GM18907 (cell line): ENCODE data around the gene SON.

Experiments used
- ATAC-seq: cut with Tn5 transposase; IDR thresholded peaks from one replicate; pipeline ENCODE4 v1.9.1; 2021; ENCODE audit warnings: mild to moderate bottlenecking, moderate library complexity; ENCODE audit not compliant: unreplicated experiment

SON gene

GRCh38 chr21:33544451-33545195, 1.8 kb downstream of the SON start:
- ATAC-seq, result no peak

GRCh38 chr21:33546086-33546485, 3.2 kb downstream of the SON start:
- ATAC-seq, result no peak

DNA sequence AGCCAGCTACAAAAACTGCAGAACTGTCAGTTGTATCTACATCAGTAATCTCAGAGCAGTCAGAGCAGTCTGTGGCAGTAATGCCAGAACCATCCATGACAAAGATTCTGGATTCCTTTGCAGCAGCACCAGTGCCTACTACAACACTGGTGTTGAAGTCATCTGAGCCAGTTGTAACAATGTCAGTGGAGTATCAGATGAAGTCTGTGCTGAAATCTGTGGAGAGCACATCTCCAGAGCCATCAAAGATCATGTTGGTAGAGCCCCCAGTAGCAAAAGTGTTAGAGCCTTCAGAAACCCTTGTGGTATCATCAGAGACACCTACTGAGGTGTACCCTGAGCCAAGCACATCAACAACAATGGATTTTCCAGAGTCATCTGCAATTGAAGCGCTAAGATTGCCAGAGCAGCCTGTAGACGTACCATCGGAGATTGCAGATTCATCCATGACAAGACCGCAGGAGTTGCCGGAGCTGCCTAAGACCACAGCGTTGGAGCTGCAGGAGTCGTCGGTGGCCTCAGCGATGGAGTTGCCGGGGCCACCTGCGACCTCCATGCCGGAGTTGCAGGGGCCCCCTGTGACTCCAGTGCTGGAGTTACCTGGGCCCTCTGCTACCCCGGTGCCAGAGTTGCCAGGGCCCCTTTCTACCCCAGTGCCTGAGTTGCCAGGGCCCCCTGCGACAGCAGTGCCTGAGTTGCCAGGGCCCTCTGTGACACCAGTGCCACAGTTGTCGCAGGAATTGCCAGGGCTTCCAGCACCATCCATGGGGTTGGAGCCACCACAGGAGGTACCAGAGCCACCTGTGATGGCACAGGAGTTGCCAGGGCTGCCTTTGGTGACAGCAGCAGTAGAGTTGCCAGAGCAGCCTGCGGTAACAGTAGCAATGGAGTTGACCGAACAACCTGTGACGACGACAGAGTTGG, 7.3 kb downstream of the SON start:
- ATAC-seq, result no peak

GRCh38 chr21:33550772-33551660, 8.2 kb downstream of the SON start:
- ATAC-seq, result no peak

GRCh38 chr21:33551664-33552063, 8.8 kb downstream of the SON start:
- ATAC-seq, result no peak

DNA sequence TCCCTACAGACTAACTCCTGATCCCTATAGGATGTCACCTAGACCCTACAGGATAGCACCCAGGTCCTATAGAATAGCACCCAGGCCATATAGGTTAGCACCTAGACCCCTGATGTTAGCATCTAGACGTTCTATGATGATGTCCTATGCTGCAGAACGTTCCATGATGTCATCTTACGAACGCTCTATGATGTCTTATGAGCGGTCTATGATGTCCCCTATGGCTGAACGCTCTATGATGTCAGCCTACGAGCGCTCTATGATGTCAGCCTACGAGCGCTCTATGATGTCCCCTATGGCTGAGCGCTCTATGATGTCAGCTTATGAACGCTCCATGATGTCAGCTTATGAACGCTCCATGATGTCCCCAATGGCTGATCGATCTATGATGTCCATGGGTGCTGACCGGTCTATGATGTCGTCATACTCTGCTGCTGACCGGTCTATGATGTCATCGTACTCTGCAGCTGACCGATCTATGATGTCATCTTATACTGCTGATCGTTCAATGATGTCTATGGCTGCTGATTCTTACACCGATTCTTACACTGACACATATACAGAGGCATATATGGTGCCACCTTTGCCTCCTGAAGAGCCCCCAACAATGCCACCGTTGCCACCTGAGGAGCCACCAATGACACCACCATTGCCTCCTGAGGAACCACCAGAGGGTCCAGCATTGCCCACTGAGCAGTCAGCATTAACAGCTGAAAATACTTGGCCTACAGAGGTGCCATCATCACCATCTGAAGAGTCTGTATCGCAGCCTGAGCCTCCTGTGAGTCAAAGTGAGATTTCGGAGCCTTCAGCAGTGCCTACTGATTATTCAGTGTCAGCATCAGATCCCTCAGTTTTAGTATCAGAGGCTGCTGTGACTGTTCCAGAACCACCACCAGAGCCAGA, 9.5 kb downstream of the SON start:
- ATAC-seq, result no peak

DNA sequence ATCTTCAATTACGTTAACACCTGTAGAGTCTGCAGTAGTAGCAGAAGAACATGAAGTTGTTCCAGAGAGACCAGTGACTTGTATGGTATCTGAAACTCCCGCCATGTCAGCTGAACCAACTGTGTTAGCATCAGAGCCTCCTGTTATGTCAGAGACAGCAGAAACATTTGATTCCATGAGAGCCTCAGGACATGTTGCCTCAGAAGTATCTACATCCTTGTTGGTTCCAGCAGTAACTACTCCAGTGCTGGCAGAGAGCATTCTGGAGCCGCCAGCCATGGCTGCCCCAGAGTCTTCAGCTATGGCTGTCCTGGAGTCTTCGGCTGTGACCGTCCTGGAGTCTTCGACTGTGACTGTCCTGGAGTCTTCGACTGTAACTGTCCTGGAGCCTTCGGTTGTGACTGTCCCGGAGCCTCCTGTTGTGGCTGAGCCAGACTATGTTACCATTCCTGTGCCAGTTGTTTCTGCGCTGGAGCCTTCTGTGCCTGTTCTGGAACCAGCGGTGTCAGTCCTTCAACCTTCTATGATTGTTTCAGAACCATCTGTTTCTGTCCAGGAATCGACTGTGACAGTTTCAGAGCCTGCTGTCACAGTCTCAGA, 10.3 kb downstream of the SON start:
- ATAC-seq, result no peak

DNA sequence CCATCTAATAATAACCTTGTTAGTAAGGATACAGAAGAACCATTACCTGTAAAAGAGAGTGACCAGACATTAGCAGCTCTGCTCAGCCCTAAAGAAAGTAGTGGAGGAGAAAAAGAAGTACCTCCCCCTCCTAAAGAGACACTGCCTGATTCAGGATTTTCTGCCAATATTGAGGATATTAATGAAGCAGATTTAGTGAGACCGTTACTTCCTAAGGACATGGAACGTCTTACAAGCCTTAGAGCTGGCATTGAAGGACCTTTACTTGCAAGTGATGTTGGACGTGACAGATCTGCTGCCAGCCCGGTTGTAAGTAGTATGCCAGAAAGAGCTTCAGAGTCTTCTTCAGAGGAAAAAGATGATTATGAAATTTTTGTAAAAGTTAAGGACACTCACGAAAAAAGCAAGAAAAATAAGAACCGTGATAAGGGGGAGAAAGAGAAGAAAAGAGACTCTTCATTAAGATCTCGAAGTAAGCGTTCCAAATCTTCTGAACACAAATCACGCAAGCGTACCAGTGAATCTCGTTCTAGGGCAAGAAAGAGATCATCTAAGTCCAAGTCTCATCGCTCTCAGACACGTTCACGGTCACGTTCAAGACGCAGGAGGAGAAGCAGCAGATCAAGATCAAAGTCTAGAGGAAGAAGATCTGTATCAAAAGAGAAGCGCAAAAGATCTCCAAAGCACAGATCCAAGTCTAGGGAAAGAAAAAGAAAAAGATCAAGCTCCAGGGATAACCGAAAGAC, 11.6 kb downstream of the SON start:
- ATAC-seq, result no peak

DNA sequence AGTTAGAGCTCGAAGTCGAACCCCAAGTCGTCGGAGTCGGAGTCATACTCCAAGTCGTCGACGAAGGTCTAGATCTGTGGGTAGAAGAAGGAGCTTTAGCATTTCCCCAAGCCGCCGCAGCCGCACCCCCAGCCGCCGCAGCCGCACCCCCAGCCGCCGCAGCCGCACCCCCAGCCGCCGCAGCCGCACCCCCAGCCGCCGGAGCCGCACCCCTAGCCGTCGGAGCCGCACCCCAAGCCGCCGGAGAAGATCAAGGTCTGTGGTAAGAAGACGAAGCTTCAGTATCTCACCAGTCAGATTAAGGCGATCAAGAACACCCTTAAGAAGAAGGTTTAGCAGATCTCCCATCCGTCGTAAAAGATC, 12.1 kb downstream of the SON start:
- no peak for ATAC-seq

- ATAC-seq, result no peak
These were observed 14.6 kb downstream of the SON start for GRCh38 chr21:33557447-33557846.

- ATAC-seq, result no peak
These were observed 16.1 kb downstream of the SON start for GRCh38 chr21:33558777-33559421.

DNA sequence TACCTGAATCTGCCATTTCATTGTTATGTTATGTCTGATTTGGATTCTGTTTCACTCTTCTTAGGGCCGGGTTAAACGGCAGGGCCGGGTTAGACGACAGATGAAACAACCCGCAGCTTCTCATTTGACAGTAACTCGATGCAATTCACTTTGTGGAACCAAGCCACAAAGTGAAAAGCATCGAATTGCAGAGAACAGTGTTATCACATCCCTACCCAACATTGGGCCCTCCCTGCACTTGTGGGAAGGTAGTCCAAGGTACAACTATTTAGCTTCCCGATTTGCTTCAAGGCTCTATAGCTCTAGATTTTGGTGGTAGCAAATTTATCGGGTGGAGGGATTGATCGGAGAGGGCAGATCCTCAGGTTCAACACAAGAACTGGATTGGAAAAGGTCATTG, 17.0 kb downstream of the SON start:
- ATAC-seq, result no peak

- ATAC-seq, result no peak
These were observed 18.1 kb downstream of the SON start for GRCh38 chr21:33560965-33561364.

DNA sequence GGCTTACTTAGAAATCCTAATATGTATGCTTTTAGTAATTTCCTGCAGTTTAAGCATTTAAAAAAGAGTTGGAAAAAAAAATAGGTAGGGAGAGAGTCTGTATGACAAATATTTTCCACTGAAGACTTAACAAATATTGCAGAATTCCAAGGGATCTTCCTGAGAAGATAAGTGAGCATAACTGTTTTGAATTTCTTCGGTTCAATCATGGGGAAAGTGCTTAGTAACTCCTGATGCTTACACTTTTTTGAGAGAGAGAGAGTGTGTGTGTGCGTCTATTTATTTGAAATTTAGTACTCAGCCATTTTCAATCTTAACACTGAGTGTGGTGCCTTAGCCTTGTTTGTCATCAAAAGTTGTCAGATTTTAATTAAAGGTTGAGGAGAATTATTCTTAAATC, 18.5 kb downstream of the SON start:
- ATAC-seq, result no peak

DNA sequence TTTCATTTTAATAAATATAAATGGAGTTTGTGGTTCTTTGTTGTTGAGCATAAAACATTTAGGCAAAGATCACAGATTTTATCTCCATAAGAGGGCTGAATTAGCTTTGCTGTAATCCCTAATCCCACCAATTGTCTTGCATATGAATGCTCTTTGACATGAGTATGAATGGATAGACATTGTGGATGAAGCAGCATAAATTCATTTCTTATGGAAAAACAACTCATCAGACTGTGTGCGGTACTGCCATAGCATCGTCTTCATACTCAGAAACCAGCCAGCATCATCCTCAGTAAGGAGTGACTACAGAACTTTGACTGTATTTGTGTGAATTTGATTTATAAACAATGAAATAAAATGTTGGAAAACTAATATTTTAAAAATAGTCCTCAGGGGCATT, 19.6 kb downstream of the SON start:
- no peak for ATAC-seq

- ATAC-seq, result no peak
These were observed 23.7 kb downstream of the SON start for GRCh38 chr21:33566514-33566913.

- ATAC-seq, result no peak
These were observed 25.1 kb downstream of the SON start for GRCh38 chr21:33567914-33568313.

DNA sequence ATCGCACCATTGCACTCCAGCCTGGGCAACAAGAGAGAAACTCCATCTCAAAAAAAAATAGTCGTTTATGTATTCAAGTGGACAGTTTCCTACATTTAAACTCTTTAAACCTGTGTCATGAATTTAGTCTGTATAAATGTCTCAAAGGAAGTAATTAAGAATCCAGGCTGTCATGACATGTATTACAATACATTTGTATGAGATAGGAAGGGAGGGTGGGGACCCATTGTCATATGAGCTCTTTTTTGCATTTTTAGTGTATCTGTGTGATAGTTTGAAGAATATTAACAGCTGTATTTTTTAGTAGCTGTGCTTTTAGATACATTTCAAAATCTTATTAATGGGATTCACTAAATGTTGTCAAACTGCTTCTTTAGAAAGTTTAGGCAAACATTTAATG, 25.6 kb downstream of the SON start:
- ATAC-seq, result no peak

DNA sequence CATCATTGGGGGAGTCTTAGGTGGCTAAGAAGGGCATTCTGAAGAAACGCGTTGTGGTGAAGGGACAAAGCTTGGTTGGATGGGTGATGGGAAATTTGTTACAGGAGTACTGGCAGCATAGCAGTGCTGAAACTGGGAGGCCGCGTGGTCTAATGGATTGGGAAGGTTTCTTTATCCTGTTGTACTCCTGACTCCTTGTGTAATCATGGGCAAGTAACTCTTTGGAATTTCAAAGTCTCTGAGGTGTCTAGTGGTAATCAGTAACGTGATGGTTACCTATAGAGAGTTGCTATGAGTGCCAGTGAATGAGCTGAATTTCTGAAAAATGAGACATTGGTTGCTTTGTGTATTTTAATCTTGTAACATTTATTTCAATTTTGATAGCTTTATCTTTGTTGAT, 27.2 kb downstream of the SON start:
- no peak for ATAC-seq
